Measurements from ENCODE around the gene NOTCH1.

Gene NOTCH1

GRCh38 chr9:136526625-136527066 lies 19.2 kb downstream of the NOTCH1 start:
- ATAC-seq (ENCODE audit: low read depth) = no peak
- peaks cover 4% of the 10 kb centered on the region for H3K36me3 ChIP-seq (ENCODE audit: low read depth)
- no peak overlapping the region for H3K4me3 ChIP-seq (ENCODE audit: severe bottlenecking)
- DNase-seq (ENCODE audit: low spot score) = no peak
- no peaks in the 10 kb centered on the region for H3K9me3 ChIP-seq (ENCODE audit: severe bottlenecking)
- no peaks in the 10 kb centered on the region for H3K4me1 ChIP-seq (ENCODE audit: insufficient read depth, poor library complexity, severe bottlenecking)
- H3K27me3 ChIP-seq (ENCODE audit: insufficient read depth, poor library complexity, severe bottlenecking) = no peaks in the 10 kb centered on the region
- no peak for TF ChIP-seq CTCF (IDR thresholded peaks at IDR 0.05; ENCODE audit: poor library complexity, severe bottlenecking)
- no peak overlapping the region for H3K27ac ChIP-seq (ENCODE audit: poor library complexity, severe bottlenecking)

DNA sequence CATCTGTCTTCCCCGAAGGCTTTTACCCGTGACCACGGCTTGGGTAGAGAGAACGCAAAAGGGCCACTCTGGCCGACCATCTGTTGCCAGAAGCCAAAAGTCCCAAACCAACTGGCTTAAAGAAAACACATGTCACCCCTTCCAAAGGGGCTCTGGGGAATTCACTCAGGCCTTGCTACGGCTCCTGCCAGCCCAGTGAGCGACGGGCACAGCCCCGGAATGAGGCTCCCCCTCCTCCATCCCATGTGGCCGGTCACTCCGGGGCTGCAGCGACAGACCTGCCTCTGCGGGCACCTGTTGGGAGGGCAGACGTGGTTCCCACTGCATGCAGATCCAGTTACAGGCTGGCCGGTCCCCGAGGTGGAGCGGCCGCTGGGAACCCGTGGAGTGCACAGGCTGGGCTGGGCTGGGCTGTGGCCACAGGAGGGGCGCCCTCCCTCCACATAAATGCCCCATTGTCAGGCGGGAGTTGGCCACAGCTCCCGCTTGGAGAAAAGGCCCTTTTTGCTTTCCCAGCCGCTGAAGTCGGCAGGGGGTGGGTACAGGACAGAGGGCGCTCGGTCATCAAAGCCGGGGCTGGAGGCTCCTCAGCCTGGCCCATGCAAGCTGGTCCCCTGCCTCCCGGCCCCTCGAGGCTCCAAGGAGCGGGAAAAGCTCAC lies 19.9 kb downstream of the NOTCH1 start:
- TF ChIP-seq CTCF (IDR thresholded peaks at IDR 0.05; ENCODE audit: poor library complexity, severe bottlenecking) = no peak
- Histone ChIP-seq H3K27me3 (ENCODE audit: insufficient read depth, poor library complexity, severe bottlenecking) (no peaks in the 10 kb centered on the region), H3K4me1 (ENCODE audit: insufficient read depth, poor library complexity, severe bottlenecking) (no peaks in the 10 kb centered on the region), H3K4me3 (ENCODE audit: severe bottlenecking) (no peak overlapping the region), H3K9me3 (ENCODE audit: severe bottlenecking) (no peaks in the 10 kb centered on the region), H3K36me3 (ENCODE audit: low read depth) (peaks cover 4% of the 10 kb centered on the region), H3K27ac (ENCODE audit: poor library complexity, severe bottlenecking) (no peak overlapping the region)
- no peak for DNase-seq (ENCODE audit: low spot score)
- no peak; the same call in 2 of the 3 replicates for ATAC-seq (ENCODE audit: low read depth)

DNA sequence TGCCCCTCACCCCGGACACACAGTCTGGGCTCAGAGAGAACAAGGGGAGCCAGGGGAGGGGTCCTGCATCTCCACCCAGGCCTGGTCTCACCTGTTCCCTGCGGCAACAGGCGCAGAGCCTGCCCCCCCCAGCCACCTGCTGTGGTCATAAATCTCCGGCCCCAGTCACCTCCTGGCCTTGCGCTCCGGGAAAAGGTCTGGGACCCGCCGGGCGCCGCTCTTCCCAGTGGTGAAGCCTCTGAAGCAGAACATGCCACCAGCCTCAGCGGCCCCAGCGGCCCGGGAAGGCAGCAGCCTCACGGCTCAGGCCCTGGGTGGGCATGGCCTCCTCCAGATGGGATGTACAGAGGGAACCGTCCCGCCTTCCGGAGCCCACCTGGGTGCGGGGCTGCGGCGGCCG lies 20.6 kb downstream of the NOTCH1 start:
- H3K4me1 ChIP-seq (ENCODE audit: insufficient read depth, poor library complexity, severe bottlenecking) = no peaks in the 10 kb centered on the region
- no peak for ATAC-seq (ENCODE audit: low read depth)
- H3K36me3 ChIP-seq (ENCODE audit: low read depth) = peaks cover 4% of the 10 kb centered on the region
- DNase-seq (ENCODE audit: low spot score) = no peak
- H3K27ac ChIP-seq (ENCODE audit: poor library complexity, severe bottlenecking) = no peak overlapping the region
- H3K27me3 ChIP-seq (ENCODE audit: insufficient read depth, poor library complexity, severe bottlenecking) = no peaks in the 10 kb centered on the region
- no peaks in the 10 kb centered on the region for H3K9me3 ChIP-seq (ENCODE audit: severe bottlenecking)
- H3K4me3 ChIP-seq (ENCODE audit: severe bottlenecking) = no peak overlapping the region
- no peak for TF ChIP-seq CTCF (IDR thresholded peaks at IDR 0.05; ENCODE audit: poor library complexity, severe bottlenecking)

DNA sequence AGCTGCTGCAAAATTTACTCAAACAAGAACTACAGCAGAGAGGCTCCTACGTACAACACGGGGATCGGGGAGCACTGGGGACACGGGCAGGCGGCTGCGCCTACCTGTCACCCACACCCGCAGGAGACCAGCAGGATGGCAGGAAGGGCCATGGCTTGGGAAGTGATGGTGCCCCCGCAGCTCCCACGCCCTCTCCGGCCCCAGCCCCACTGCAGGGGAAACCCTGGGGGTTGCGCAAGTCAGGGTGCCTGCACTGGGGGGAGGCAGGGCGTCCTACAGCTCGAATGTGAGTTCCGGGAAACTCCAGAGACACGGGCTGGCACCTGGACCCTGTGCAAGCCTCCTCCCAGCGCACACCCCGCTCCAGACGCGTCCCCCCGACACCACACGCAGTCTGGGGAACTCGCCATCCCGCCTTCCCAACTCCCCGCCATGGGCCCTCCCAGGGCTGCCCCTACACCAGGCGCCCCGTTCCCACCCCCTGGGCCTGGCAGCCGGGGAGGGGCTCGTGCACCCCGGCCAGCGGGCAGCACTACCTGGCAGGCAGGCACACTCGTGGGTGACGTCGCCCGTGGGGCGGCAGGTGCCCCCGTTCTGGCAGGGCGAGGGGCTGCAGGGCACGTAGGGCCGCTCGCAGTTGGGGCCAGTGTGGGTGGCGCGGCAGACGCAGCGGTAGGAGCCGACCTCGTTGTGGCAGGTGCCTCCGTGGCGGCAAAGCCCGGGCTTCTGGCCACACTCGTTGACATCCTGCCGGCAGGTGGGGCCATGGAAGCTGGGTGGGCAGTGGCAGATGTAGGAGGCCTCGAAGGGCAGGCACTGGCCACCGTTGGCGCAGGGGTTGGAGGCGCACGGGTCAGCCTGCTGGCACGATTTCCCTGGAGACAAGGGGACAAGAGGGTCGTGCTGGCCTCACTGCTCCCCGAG lies 23.3 kb downstream of the NOTCH1 start:
- no peaks in the 10 kb centered on the region for H3K27me3 ChIP-seq (ENCODE audit: insufficient read depth, poor library complexity, severe bottlenecking)
- H3K4me3 ChIP-seq (ENCODE audit: severe bottlenecking) = no peak overlapping the region
- H3K4me1 ChIP-seq (ENCODE audit: insufficient read depth, poor library complexity, severe bottlenecking) = no peaks in the 10 kb centered on the region
- no peak overlapping the region for H3K27ac ChIP-seq (ENCODE audit: poor library complexity, severe bottlenecking)
- H3K9me3 ChIP-seq (ENCODE audit: severe bottlenecking) = no peaks in the 10 kb centered on the region
- no peak for TF ChIP-seq CTCF (IDR thresholded peaks at IDR 0.05; ENCODE audit: poor library complexity, severe bottlenecking)
- DNase-seq (ENCODE audit: low spot score) = no peak
- no peak for ATAC-seq (ENCODE audit: low read depth)
- H3K36me3 ChIP-seq (ENCODE audit: low read depth) = peaks cover 25% of the 10 kb centered on the region
